Activated CD4-positive, alpha-beta T cell treated with anti-CD3 and anti-CD28 coated beads, Interleukin-2, amount 10 ng/mL, durations not matched to agents 7 days and 5 days (primary cell): ENCODE data around the gene SERTAD2. TPM values are rescaled to one million over a fixed set of nuclear protein-coding genes. Genes with fewer than 3 reads are reported as not detected.
A peak's percentile ranks its signal among the peaks of the same experiment; 100 is the strongest.

Source experiments
- CTCF ChIA-PET: fragments of 350-600 bp; sonication (Branson Sonifier 250); formaldehyde crosslinking; loops from one replicate; lab custom pipeline; 2021; ENCODE audit warnings: antibody characterized with exemption; lab: Charles Lee
- POLR2A ChIA-PET: fragments of 350-600 bp; sonication (Branson Sonifier 250); formaldehyde crosslinking; loops from one replicate; lab custom pipeline; 2021; ENCODE audit warnings: antibody characterized with exemption; lab: Charles Lee
- DNase-seq: peaks from one replicate; pipeline ENCODE4 v3.0.0-alpha.2; 2020
- H3K27ac Mint-ChIP-seq: one replicate; pipeline ENCODE4 v1.8.0; 2021; ENCODE audit warnings: mild to moderate bottlenecking, moderate library complexity, mixed read lengths
- H3K27me3 Mint-ChIP-seq: one replicate; pipeline ENCODE4 v1.8.0; 2021; ENCODE audit warnings: mixed read lengths
- H3K36me3 Mint-ChIP-seq: one replicate; pipeline ENCODE4 v1.8.0; 2021; ENCODE audit warnings: low read depth, mixed read lengths
- H3K4me1 Mint-ChIP-seq: one replicate; pipeline ENCODE4 v1.8.0; 2021; ENCODE audit warnings: mixed read lengths
- H3K4me3 Mint-ChIP-seq: one replicate; pipeline ENCODE4 v1.8.0; 2021; ENCODE audit warnings: mild to moderate bottlenecking, moderate library complexity, mixed read lengths
- H3K9me3 Mint-ChIP-seq: one replicate; pipeline ENCODE4 v1.8.0; 2021; ENCODE audit warnings: mixed read lengths
- total RNA-seq, 2 experiments: library from RNA; stranded (reverse); gene quantifications; one replicate each; pipeline ENCODE4 v1.2.3, GENCODE V29; 2021

The SERTAD2 gene
- total RNA-seq, 2 experiments from 2014 or later: 16.9 to 18.7 TPM

DNA sequence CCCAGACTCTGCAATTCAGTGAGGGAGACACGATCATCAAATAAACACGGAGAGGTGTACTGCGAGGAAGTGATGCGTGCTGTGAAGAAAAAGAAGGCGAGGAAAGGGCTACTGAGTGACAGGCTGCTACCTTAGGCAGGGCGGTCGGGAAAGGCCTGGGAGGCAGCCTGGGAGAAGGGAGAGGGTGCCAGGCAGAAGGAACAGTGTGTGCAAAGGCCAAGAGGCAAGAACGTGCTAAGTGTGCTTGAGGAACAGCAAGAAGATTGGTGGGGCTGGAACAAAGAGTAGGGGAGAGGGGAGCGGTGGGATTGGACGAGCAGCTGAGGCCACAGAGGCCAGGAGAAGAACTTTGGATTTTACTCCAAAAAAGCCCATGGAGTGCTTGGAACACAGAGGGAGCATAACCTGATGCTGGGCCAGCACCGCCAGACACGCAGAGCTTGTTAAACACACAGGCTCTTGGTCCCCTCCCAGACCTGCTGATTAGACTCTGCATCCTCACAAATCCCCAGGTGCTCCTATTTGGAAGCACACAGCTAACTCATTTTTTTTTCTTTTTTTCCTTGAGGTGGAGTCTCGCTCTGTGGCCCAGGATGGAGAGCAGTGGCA, 30.4 kb downstream of the SERTAD2 start:
- Mint-ChIP-seq H3K9me3 (no peaks in the 10 kb centered on the region), H3K27me3 (peaks cover 4% of the 10 kb centered on the region), H3K4me1 (peaks cover 3% of the 10 kb centered on the region), H3K27ac (peak overlapping the region; percentile 37), H3K4me3 (no peak overlapping the region), H3K36me3 (no peaks in the 10 kb centered on the region)
- ChIA-PET POLR2A (no interaction called here), CTCF (interaction anchor here (1.3 kb wide), 2 partner anchors 14 to 162 kb away, joined by 3 read pairs; no protein-coding TSS in a partner anchor)
- DNase-seq: no peak

DNA sequence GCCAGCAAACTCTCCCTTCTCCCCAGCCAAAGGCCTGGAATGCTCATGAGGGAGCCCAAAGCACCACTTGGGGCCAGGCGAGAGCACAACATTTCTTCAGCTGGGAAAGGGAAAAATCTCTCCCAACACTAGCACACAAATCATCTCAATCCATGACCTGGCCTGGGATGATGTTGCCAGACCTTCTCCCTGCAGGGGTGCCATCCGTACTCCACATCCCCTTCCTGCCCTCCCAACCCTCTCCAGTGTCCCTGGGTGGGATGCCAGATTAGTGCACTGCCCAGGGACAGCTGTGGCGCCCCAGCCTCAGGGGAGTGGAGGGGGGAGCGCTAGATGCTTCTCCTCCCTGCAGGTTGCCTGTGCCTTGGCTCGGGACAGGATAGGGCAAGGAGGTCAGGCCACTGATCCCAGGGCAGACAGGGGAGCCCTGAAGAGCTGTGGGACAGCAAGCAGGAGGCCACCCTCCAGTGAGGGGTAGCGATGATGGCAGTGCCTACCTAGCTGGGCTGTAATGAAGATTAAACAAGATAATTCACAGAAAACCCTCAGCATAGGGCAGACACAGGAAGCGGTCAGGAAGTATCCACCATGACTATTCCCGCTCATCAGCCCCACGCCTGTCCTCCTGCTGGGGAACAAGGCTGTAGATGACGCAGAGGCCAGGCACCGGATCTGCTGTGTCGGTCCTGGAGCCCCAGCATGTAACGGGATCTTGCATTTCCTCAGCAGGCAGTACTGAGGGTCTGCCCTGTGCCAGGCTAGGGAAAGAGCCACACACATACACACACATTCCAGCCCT, 31.1 kb downstream of the SERTAD2 start:
- Mint-ChIP-seq H3K9me3 (no peaks in the 10 kb centered on the region), H3K36me3 (no peaks in the 10 kb centered on the region), H3K27ac (peak overlapping the region; percentile 37), H3K27me3 (peaks cover 4% of the 10 kb centered on the region), H3K4me1 (peaks cover 3% of the 10 kb centered on the region), H3K4me3 (no peak overlapping the region)
- no peak for DNase-seq
- POLR2A ChIA-PET: no interaction called here
- CTCF ChIA-PET: interaction anchor here (1.3 kb wide), 1 partner anchor 163 kb away, joined by 3 read pairs; no protein-coding TSS in a partner anchor

DNA sequence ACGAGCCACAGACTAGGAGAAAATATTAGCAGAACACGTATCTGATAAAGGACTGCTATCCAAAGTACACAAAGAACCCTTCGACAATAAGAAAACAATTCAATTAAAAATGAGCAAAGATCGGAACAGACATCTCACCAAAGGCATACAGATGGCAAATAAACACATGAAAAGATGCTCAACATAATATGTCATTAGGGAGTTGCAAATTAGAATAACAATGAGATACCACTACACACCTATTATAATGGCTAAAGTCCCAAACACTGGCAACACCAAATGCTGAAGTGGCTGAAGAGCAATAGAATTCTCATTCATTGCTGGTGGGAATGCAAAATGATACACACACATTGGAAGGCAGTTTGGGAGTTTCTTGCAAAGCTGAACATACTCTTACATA, 33.1 kb downstream of the SERTAD2 start:
- H3K4me1 Mint-ChIP-seq: no peaks in the 10 kb centered on the region
- ChIA-PET POLR2A (no interaction called here), CTCF (interaction anchor here (1.2 to 5.9 kb wide), 2 partner anchors 13 to 26 kb away, joined by 3 to 49 read pairs; no protein-coding TSS in a partner anchor)
- H3K9me3 Mint-ChIP-seq: no peaks in the 10 kb centered on the region
- no peak overlapping the region for H3K4me3 Mint-ChIP-seq
- H3K27ac Mint-ChIP-seq: no peak overlapping the region
- no peak for DNase-seq
- no peaks in the 10 kb centered on the region for H3K36me3 Mint-ChIP-seq
- peaks cover 4% of the 10 kb centered on the region for H3K27me3 Mint-ChIP-seq

DNA sequence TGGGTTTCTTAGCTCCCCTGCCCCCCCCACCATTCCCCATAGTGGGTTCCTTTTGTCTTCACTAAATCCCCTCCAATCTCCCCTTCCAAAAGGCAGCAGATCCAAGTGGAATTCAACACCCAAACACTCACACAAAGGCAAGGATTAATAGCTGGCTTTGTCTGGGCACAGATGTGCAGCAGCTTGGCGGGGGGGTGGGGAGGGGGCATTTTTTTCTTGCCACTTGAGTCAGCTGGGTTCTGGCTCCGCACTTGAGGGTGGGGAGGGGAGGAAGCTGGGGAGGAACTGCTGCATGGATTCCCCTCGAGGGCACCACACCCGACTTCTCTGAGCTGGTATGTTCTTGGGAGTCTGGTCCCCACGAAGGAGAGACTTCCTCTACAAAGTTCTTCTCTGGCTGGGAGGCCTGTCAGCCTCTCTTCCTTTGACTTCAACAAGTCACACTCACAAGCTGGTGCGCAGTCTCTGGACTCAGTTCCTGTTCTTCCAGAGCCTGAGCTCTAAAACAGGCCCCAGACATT, 36.0 kb downstream of the SERTAD2 start:
- POLR2A ChIA-PET: no interaction called here
- Mint-ChIP-seq H3K9me3 (no peaks in the 10 kb centered on the region), H3K4me3 (no peak overlapping the region), H3K4me1 (no peaks in the 10 kb centered on the region), H3K27ac (no peak overlapping the region), H3K27me3 (peaks cover 6% of the 10 kb centered on the region), H3K36me3 (no peaks in the 10 kb centered on the region)
- CTCF ChIA-PET: interaction anchor here (0.7 to 5.9 kb wide), 7 partner anchors 9 to 256 kb away, joined by 3 to 49 read pairs (median 3); no protein-coding TSS in a partner anchor
- DNase-seq: no peak

DNA sequence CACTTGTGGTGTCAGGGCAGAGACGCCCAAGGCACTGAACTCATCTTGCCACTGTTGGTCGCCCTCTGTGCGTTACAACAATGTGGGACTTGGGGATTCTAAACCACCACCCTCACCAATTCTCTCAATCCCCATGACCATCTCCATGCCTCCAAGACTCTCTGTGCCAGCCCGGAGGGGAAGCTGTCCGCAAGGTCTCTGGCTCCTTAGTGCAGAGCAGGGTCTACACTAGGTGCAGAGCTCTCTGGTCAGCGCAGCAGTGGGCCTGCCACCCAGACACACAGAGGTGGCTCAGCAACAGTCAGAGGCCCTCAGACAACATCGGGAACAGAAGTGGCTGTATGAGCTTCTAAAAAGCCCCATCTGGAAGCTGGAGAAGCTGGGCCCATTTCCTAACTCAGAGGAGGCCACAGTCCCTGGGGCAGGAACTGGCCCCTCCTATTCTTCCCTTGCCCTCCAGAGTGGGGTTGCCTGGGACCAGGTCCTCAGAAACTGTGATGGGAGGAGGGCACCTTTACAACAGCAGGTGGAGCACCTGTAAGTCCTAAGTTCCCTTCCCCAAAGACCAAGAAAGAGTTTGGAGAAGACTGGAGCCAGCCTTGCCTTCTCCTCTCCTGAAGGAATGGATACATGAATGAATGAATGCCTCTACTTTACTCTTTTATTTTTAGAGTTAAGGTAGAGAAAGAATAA, 37.7 kb downstream of the SERTAD2 start:
- ChIA-PET CTCF (interaction anchor here (0.8 to 5.9 kb wide), 5 partner anchors 8 to 292 kb away, joined by 3 to 49 read pairs (median 6); no protein-coding TSS in a partner anchor), POLR2A (no interaction called here)
- Mint-ChIP-seq H3K36me3 (no peaks in the 10 kb centered on the region), H3K4me1 (no peaks in the 10 kb centered on the region), H3K27me3 (peaks cover 15% of the 10 kb centered on the region), H3K9me3 (no peaks in the 10 kb centered on the region), H3K27ac (no peak overlapping the region), H3K4me3 (no peak overlapping the region)
- no peak for DNase-seq

- H3K4me3 Mint-ChIP-seq: no peak overlapping the region
- no peaks in the 10 kb centered on the region for H3K4me1 Mint-ChIP-seq
- POLR2A ChIA-PET: no interaction called here
- DNase-seq: no peak
- CTCF ChIA-PET: interaction anchor here (0.8 to 5.9 kb wide), 9 partner anchors 8 to 291 kb away, joined by 3 to 49 read pairs (median 3); no protein-coding TSS in a partner anchor
- no peaks in the 10 kb centered on the region for H3K36me3 Mint-ChIP-seq
- H3K27ac Mint-ChIP-seq: no peak overlapping the region
- H3K27me3 Mint-ChIP-seq: peaks cover 20% of the 10 kb centered on the region
- no peaks in the 10 kb centered on the region for H3K9me3 Mint-ChIP-seq
These were observed 38.4 kb downstream of the SERTAD2 start for GRCh38 chr2:64615192-64615763.

DNA sequence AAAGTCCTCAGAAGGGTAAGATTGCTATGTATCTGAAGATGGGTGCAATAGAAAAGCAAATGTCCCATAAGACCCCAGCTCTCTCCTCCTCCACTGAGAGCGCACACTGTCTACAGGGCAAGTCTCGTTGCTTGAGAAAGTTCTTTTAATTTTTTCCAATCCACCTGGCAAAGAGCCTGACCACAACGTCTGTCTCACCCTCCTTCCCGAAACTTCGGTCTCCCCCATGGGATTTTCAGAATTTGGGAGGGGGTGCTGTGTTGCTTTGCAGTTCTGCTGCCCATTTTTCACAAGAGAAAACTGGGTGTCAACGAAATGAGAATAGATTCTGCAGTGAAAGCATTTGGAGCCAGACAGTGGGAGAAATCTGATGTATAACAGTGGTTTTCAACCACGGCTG, 40.4 kb downstream of the SERTAD2 start:
- DNase-seq: no peak
- peaks cover 17% of the 10 kb centered on the region for H3K27me3 Mint-ChIP-seq
- H3K36me3 Mint-ChIP-seq: no peaks in the 10 kb centered on the region
- H3K27ac Mint-ChIP-seq: no peak overlapping the region
- POLR2A ChIA-PET: no interaction called here
- H3K4me1 Mint-ChIP-seq: peaks cover 4% of the 10 kb centered on the region
- no peak overlapping the region for H3K4me3 Mint-ChIP-seq
- CTCF ChIA-PET: interaction anchor here (0.7 to 1.5 kb wide), 2 partner anchors 17 to 254 kb away, joined by 3 read pairs; no protein-coding TSS in a partner anchor
- no peaks in the 10 kb centered on the region for H3K9me3 Mint-ChIP-seq

DNA sequence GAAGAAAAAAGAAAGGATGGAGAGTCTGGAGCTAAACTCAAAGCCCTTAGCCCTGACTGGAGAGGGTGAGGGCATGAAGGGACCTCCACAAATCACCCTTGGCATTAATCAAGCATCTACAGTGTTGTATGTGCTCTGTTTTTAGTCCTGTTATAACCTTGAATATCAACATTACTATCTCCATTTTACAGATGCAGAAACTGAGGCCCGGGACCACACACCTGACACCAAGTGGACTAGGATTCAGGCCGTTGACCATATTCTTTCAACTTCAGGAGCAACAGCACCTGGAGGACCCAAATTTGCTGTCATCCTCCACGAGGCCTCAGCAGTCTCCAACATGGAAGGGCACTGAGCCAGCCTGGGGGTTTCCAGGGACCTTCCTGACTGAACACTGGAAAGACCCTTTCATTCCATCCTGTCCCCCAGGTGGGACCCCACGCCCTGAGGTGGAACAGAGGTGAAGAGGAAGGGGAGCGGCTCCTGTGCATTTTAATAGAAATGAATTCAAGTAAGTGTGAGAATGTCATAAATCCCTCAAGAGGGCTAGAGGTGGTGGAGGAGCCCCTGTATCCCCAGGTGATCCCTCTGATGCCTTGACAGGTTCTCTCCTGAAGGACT, 41.0 kb downstream of the SERTAD2 start:
- Mint-ChIP-seq H3K9me3 (no peaks in the 10 kb centered on the region), H3K27me3 (peaks cover 17% of the 10 kb centered on the region), H3K36me3 (no peaks in the 10 kb centered on the region), H3K4me3 (no peak overlapping the region), H3K27ac (no peak overlapping the region), H3K4me1 (peaks cover 10% of the 10 kb centered on the region)
- POLR2A ChIA-PET: no interaction called here
- no peak for DNase-seq
- CTCF ChIA-PET: no interaction called here

- Mint-ChIP-seq H3K36me3 (no peaks in the 10 kb centered on the region), H3K27ac (no peak overlapping the region), H3K4me1 (peaks cover 25% of the 10 kb centered on the region), H3K9me3 (no peaks in the 10 kb centered on the region), H3K27me3 (peaks cover 17% of the 10 kb centered on the region), H3K4me3 (peak overlapping the region; percentile 69)
- POLR2A ChIA-PET: no interaction called here
- DNase-seq: no peak
- CTCF ChIA-PET: interaction anchor here (0.9 to 5.7 kb wide), 3 partner anchors 7 to 18 kb away, joined by 3 to 49 read pairs (median 12); no protein-coding TSS in a partner anchor
These were observed 43.3 kb downstream of the SERTAD2 start for GRCh38 chr2:64610316-64610855.

- POLR2A ChIA-PET: no interaction called here
- CTCF ChIA-PET: interaction anchor here (1.1 to 5.7 kb wide), 7 partner anchors 8 to 70 kb away, joined by 3 to 49 read pairs (median 12); partner anchors contain the start of gene SERTAD2
- Mint-ChIP-seq H3K4me3 (peak overlapping the region; percentile 69), H3K27me3 (peaks cover 17% of the 10 kb centered on the region), H3K27ac (peak overlapping the region; percentile 81), H3K9me3 (no peaks in the 10 kb centered on the region), H3K4me1 (peaks cover 25% of the 10 kb centered on the region), H3K36me3 (no peaks in the 10 kb centered on the region)
- DNase-seq: no peak
These were observed 43.8 kb downstream of the SERTAD2 start for GRCh38 chr2:64609942-64610281.

GRCh38 chr2:64609227-64609941, 44.3 kb downstream of the SERTAD2 start:
- peaks cover 17% of the 10 kb centered on the region for H3K27me3 Mint-ChIP-seq
- H3K27ac Mint-ChIP-seq: peak overlapping the region; percentile 81
- POLR2A ChIA-PET: no interaction called here
- H3K4me1 Mint-ChIP-seq: peaks cover 25% of the 10 kb centered on the region
- H3K4me3 Mint-ChIP-seq: peak overlapping the region; percentile 69
- CTCF ChIA-PET: interaction anchor here (0.7 to 5.7 kb wide), 10 partner anchors 8 to 259 kb away, joined by 3 to 49 read pairs (median 8); partner anchors contain the start of gene SERTAD2
- H3K36me3 Mint-ChIP-seq: no peaks in the 10 kb centered on the region
- H3K9me3 Mint-ChIP-seq: peaks cover 5% of the 10 kb centered on the region
- peak; percentile 60 for DNase-seq
